Smooth muscle cell (in vitro differentiated cells): ENCODE results near the gene ROBO1. TPM values are rescaled to one million over a fixed set of nuclear protein-coding genes. Genes with fewer than 3 reads are reported as not detected.
A peak's percentile ranks its signal among the peaks of the same experiment; 100 is the strongest.

Experiments
- DNase-seq: peaks from one replicate; lab custom pipeline; 2025; ENCODE audit not compliant: unreplicated experiment; lab: John Stamatoyannopoulos, UW
- H2AFZ ChIP-seq: fragments of 200-600 bp; sonication (generic); 2 replicates; pipeline ENCODE4 v1.6.0; 2016; ENCODE audit warnings: antibody characterized with exemption, low read depth, mild to moderate bottlenecking
- H3F3A ChIP-seq: fragments of 200-600 bp; sonication (generic); 2 replicates; pipeline ENCODE4 v1.6.0; 2017; ENCODE audit warnings: antibody characterized with exemption, low read depth
- H3K27ac ChIP-seq: fragments of 200-600 bp; sonication (generic); 2 replicates; pipeline ENCODE4 v1.5.1; 2016; ENCODE audit warnings: low read depth, mild to moderate bottlenecking
- H3K27me3 ChIP-seq: fragments of 200-600 bp; sonication (generic); 2 replicates; pipeline ENCODE4 v1.6.1; 2016; ENCODE audit warnings: low read depth, mild to moderate bottlenecking
- H3K36me3 ChIP-seq: fragments of 200-600 bp; sonication (generic); 2 replicates; pipeline ENCODE4 v1.5.1; 2016; ENCODE audit warnings: low read depth
- H3K4me1 ChIP-seq: fragments of 200-600 bp; sonication (generic); 2 replicates; pipeline ENCODE4 v1.5.1; 2016; ENCODE audit warnings: low read depth
- H3K4me2 ChIP-seq: fragments of 200-600 bp; sonication (generic); 2 replicates; pipeline ENCODE4 v1.6.0; 2016; ENCODE audit warnings: mild to moderate bottlenecking
- H3K4me3 ChIP-seq: fragments of 200-600 bp; sonication (generic); 2 replicates; pipeline ENCODE4 v1.5.1; 2016; ENCODE audit warnings: mild to moderate bottlenecking
- H3K79me2 ChIP-seq: fragments of 200-600 bp; sonication (generic); 2 replicates; pipeline ENCODE4 v1.6.0; 2016; ENCODE audit warnings: low read depth, mild to moderate bottlenecking
- H3K9ac ChIP-seq: fragments of 200-600 bp; sonication (generic); 2 replicates; pipeline ENCODE4 v1.6.0; 2016; ENCODE audit warnings: low read depth
- H3K9me3 ChIP-seq: fragments of 200-600 bp; sonication (generic); replicated peaks from 2 replicates; pipeline ENCODE4 v1.5.1; 2016; ENCODE audit warnings: low read depth
- H4K20me1 ChIP-seq: fragments of 200-600 bp; sonication (generic); 2 replicates; pipeline ENCODE4 v1.6.0; 2016; ENCODE audit warnings: low read depth
- WGBS: methylation state at CpG from one replicate; pipeline ENCODE4 v1.1.7; 2016; ENCODE audit warnings: low lambda C conversion rate; 5-methylcytosine and 5-hydroxymethylcytosine counted together
- polyA plus RNA-seq: library from polyadenylated mRNA; unstranded; fragments of >200 nt; fragmentation: Nextera tagmentation; extraction: Ambion mirVana; gene quantifications from 2 replicates; pipeline ENCODE4 v1.2.1, GENCODE V29; 2016
- total RNA-seq: library from RNA; depleted of rRNA; stranded (reverse); fragments of >200 nt; gene quantifications from 2 replicates; pipeline ENCODE4 v1.2.3, GENCODE V29; 2014
- TF ChIP-seq, protein P1 (sequence below): fragments of 200-600 bp; sonication (generic); IDR thresholded peaks from 2 replicates; pipeline ENCODE4 v1.5.1; 2017; ENCODE audit warnings: borderline replicate concordance, mild to moderate bottlenecking, antibody characterized with exemption; ENCODE audit not compliant: insufficient read depth, poor library complexity, severe bottlenecking

The ROBO1 gene
- total and polyA plus RNA-seq, 2 experiments from 2014 or later, result 30.5 to 79.5 TPM

DNA sequence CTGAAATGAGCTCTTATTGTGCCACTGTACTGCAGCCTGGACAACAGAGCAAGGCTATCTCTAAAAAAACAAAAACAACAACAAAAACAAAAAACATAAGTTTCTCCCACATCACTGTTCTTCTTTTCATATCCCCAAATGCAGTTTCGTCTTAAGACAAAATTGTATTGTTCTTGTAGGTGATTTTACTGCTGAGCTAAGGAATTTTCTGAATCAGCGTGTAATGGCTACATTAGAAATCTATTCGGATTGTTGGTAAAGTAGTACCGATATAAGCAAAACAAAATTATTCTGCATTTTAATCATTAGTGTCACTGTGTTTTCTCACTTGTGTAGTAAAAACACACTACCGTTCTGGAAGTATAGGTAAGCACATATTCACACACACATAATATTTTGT is 512.5 kb downstream of the ROBO1 start:
- no peaks in the 10 kb centered on the region for H3K9me3 ChIP-seq
- TF ChIP-seq, protein P1, sequence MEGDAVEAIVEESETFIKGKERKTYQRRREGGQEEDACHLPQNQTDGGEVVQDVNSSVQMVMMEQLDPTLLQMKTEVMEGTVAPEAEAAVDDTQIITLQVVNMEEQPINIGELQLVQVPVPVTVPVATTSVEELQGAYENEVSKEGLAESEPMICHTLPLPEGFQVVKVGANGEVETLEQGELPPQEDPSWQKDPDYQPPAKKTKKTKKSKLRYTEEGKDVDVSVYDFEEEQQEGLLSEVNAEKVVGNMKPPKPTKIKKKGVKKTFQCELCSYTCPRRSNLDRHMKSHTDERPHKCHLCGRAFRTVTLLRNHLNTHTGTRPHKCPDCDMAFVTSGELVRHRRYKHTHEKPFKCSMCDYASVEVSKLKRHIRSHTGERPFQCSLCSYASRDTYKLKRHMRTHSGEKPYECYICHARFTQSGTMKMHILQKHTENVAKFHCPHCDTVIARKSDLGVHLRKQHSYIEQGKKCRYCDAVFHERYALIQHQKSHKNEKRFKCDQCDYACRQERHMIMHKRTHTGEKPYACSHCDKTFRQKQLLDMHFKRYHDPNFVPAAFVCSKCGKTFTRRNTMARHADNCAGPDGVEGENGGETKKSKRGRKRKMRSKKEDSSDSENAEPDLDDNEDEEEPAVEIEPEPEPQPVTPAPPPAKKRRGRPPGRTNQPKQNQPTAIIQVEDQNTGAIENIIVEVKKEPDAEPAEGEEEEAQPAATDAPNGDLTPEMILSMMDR, result no peak
- no peaks in the 10 kb centered on the region for H3F3A ChIP-seq
- peak overlapping the region; percentile 32 for H3K27ac ChIP-seq
- no peaks in the 10 kb centered on the region for H3K79me2 ChIP-seq
- 93% methylated on average over 5 of the region's 5 CpGs for WGBS
- H3K4me3 ChIP-seq, result no peak overlapping the region
- no peaks in the 10 kb centered on the region for H3K4me1 ChIP-seq
- no peak for DNase-seq
- H2AFZ ChIP-seq, result no peak overlapping the region
- no peak overlapping the region for H3K4me2 ChIP-seq
- H3K9ac ChIP-seq, result no peak overlapping the region
- H3K36me3 ChIP-seq, result no peaks in the 10 kb centered on the region
- H4K20me1 ChIP-seq, result no peaks in the 10 kb centered on the region
- no peaks in the 10 kb centered on the region for H3K27me3 ChIP-seq

DNA sequence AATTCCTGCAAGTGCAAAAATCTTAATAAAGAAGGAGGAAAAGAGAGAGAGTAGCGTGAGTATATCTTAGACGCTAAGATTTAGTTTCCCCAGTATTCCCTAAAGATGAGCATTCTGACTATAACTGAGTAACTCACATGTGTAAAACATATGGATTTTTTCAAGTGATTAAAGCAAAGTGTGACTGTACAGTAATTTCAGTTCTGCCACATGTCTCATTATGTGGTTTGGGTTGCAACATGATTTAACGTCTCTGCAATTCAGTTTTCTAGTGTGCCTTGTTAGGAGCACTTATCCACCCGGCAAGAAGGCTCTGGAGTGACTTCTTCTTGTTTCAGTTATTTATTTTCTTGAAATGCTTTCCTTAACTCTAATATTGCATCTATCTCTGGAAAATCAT is 514.1 kb downstream of the ROBO1 start:
- Histone ChIP-seq H3K27me3 (no peaks in the 10 kb centered on the region), H3K9ac (no peak overlapping the region), H3K36me3 (no peaks in the 10 kb centered on the region), H3K4me3 (no peak overlapping the region), H3K4me2 (peak overlapping the region; percentile 7), H3K27ac (no peak overlapping the region), H2AFZ (no peak overlapping the region), H3K79me2 (no peaks in the 10 kb centered on the region), H4K20me1 (no peaks in the 10 kb centered on the region), H3F3A (no peaks in the 10 kb centered on the region), H3K4me1 (no peaks in the 10 kb centered on the region), H3K9me3 (no peaks in the 10 kb centered on the region)
- 50% methylated on average over 4 of the region's 4 CpGs for WGBS
- no peak for DNase-seq
- TF ChIP-seq, protein P1, result no peak

DNA sequence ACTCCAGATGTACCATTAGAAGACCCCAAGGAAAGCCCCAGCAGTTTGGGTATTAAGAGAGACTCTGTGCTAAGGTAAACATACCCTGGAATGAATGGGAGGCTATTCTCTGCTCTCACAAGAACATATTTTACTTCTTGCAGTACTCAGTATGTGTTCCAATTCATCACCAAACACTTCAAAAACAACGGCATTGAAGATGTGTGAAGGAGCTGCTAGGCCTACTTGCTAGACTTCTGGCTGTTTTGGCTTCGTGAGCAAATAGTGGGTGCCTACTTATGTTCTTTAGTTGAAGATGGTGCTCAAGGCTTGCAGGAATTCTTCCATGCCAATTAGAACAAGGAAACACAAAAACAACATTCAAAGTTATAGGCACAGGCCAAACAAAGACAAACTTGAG is 514.5 kb downstream of the ROBO1 start:
- no peaks in the 10 kb centered on the region for H3K9me3 ChIP-seq
- H3K36me3 ChIP-seq, result no peaks in the 10 kb centered on the region
- H3F3A ChIP-seq, result no peaks in the 10 kb centered on the region
- 84% methylated on average over 2 of the region's 2 CpGs for WGBS
- no peak overlapping the region for H3K9ac ChIP-seq
- TF ChIP-seq, protein P1, result no peak
- H3K4me3 ChIP-seq, result no peak overlapping the region
- no peak overlapping the region for H2AFZ ChIP-seq
- no peak overlapping the region for H3K4me2 ChIP-seq
- no peak overlapping the region for H3K27ac ChIP-seq
- no peaks in the 10 kb centered on the region for H3K79me2 ChIP-seq
- no peaks in the 10 kb centered on the region for H3K27me3 ChIP-seq
- H3K4me1 ChIP-seq, result no peaks in the 10 kb centered on the region
- no peaks in the 10 kb centered on the region for H4K20me1 ChIP-seq
- no peak for DNase-seq

DNA sequence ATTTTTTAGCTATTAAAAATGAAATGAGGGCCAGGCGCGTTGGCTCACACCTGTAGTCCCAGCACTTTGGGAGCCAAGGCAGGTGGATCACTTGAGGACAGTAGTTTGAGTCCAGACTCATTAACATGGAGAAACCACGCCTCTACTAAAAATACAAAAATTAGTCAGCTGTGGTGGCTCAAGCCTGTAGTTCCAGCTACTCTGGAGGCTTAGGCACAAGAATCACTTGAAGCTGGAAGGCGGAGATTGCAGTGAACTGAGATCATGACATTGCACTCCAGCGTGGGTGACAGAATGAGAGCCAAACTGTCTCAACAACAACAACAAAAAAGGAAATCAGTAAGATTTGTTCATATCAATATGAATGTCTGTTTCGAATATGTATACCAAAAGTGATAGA is 517.1 kb downstream of the ROBO1 start:
- Histone ChIP-seq H3K4me1 (peaks cover 12% of the 10 kb centered on the region), H3K4me3 (no peak overlapping the region), H3K27ac (no peak overlapping the region), H2AFZ (no peak overlapping the region), H3K36me3 (no peaks in the 10 kb centered on the region), H3K79me2 (no peaks in the 10 kb centered on the region), H3F3A (no peaks in the 10 kb centered on the region), H4K20me1 (no peaks in the 10 kb centered on the region), H3K27me3 (no peaks in the 10 kb centered on the region), H3K9me3 (no peaks in the 10 kb centered on the region), H3K9ac (no peak overlapping the region), H3K4me2 (no peak overlapping the region)
- TF ChIP-seq, protein P1, result no peak
- no peak for DNase-seq
- 82% methylated on average over 6 of the region's 6 CpGs for WGBS
